GM21737 (cell line): ENCODE data around the gene SLC5A1.
"Not testable (repeated sequence)": the region's sequence is repeated elsewhere in the genome, so short reads cannot be mapped to it uniquely, and the experiment has no call there.

ENCODE experiments used
- ATAC-seq: cut with Tn5 transposase; IDR thresholded peaks from one replicate; pipeline ENCODE4 v1.9.1; 2021; ENCODE audit warnings: mild to moderate bottlenecking, moderate library complexity; ENCODE audit not compliant: unreplicated experiment

SLC5A1 gene

DNA sequence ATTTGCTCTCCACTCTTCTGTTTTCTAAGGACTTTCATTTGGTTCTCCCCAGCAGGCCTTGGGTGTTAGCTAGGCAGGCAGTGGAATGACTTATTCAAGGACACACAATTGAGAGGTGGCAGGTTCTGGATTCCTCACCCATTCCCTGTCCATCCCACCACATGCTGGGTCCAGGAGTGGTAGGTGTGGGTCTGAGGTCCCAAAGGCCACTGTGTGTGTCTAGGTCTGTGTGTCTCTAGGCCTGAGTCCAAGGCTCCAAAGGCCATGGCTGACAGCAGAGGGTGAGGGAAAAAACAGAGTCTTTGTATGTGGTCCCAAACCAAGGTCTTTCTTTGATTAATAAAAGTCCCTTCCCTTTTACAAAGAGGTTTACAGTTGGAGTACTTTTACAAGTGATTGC lies 40.8 kb downstream of the SLC5A1 start:
- ATAC-seq = no peak

DNA sequence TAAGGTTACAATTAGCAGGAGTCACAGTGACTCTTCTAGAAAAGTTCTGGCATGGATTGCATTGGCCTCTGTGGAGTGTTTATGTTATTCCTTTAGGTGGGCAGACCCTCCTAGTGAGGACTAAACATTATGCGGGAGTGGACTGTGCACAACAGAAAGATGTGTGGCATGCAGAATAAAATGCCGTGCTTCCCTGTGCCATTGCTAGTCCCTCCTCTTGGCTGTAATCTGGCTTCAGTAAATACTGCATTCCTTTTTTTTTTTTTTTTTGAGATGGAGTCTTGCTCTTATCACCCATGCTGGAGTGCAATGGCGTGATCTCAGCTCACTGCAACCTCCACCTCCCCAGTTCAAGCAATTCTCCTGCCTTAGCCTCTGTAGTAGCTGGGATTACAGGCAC lies 45.0 kb downstream of the SLC5A1 start:
- no peak for ATAC-seq

DNA sequence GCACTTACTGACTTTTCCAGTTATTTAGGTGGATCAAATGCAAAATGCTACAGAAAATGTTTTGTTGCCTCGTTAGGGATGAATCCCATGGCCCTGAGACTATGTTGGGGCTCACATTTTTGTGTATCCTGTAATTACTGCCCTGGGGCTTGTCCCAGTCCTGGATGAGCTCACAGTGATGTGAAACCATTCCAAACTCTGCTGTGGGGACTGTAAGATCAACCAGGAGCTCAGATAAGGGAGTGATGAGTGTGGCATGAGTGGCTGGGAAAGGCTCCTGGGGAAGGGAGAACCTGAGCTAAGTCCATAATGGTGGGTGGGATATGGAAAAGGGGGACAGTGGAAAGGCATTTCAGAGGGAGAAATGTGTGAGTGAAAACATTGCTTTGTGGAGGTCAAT lies 54.0 kb downstream of the SLC5A1 start:
- no peak for ATAC-seq

DNA sequence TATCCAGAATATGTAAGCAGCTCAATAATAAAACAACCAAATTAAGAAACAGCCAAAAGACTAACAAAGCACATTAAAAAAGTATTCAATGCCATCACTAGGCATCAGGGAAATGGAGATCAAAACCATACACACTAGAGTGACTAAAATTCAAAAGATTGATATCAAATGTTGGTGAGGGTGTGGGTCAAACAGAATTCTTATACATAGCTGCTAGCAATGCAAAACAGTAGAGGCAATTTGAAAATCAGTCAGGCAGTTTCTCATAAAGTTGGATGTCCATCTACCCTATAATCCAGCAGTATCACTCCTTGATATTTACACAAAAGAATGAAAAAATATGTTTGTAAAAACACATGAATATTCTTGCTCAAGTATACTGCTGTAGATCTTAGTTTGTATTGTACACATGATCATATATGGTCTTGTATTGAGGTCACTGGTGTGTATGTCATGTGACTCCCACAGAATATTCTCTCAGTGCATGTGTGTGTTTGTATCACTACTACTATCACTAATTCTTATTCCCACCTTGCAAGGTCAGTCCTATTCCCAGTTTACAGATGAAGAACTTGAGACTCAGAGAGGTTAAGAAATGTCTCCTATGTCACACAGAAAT lies 54.9 kb downstream of the SLC5A1 start:
- no peak for ATAC-seq

DNA sequence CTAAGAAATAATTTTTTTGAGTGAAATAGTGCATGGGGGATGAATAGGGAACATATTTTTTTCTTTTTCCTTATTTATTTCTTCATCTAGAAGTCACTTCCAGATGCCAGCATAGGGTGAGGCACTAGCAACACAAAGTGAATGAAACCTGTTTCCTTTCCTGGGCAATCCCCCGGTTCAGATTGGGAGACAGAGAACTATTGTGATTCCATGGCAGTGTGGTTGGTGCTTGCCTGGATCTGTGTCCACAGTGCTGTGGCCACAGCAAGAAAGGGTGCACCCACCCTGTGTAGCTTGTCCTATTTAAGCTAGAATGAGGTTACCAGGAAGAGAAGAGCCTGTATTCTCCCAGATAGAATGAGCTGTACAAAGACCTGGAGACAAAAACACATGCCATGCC lies 57.6 kb downstream of the SLC5A1 start:
- ATAC-seq = no peak

DNA sequence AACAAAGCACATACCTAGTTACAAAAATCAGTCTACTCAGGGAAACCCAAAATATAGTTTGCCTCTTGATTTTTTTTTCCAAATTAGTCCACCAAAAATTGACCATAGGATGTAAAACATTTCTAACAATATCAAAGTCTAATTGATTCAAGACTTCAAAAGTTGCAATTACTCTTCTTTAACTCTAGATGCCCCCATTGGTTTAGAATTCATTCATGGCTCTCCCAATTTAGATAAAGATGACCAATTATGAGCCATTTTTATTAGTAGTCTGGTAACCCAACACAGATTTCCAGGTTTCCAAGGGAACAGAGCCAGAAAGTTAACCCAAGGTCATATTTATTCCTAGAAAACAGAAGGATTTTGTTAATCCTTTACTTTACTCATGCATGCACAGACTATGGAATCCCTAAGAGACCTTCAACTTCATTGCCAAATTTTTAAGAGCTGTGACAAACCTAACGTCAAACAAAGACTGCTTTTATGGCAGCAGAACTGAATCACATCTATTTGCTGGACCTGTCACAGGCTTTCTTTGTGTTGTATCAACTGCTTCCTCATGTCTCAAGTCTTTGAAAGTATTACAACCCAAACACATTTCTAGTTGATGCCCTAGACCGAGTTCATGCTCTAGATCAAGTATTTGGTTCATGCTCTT lies 60.7 kb downstream of the SLC5A1 start:
- no peak for ATAC-seq

DNA sequence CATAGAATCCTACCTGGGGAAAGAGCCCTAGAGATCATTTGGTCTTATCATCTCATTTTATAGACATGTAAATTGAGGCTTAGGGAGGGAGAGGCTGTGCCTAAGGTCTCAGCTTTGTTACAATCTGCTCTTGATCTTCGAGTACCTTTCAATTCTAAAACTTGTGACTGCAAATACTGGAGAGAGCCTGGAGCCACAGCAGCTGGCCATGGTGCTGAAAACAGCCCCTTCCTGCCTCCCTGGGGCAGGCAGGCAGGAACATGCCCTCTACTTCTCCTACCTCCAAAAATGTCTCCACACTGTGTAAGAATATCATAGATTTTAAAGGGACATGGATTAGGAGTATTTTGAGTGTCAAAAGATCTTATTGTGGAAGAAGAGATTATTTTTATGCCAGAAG lies 63.9 kb downstream of the SLC5A1 start:
- no peak for ATAC-seq

DNA sequence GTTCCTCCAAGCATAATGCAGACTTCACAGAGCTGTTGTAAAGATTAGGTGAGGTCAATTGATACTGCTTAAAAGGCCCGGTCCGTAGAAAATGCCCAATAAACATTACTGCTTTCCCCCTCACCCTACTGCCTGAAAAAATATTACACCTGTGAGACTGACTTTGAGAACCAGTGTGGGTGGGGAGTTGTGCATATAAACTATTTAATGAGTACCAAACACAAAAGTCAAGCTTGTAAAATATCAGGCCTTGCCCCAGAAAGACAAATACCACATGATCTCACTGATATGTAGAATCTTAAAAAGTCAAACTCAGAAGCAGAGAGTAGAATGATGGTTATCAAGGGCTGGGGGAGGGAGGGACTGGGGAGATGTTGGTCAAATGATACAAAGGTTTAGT lies 69.3 kb downstream of the SLC5A1 start:
- no peak for ATAC-seq

DNA sequence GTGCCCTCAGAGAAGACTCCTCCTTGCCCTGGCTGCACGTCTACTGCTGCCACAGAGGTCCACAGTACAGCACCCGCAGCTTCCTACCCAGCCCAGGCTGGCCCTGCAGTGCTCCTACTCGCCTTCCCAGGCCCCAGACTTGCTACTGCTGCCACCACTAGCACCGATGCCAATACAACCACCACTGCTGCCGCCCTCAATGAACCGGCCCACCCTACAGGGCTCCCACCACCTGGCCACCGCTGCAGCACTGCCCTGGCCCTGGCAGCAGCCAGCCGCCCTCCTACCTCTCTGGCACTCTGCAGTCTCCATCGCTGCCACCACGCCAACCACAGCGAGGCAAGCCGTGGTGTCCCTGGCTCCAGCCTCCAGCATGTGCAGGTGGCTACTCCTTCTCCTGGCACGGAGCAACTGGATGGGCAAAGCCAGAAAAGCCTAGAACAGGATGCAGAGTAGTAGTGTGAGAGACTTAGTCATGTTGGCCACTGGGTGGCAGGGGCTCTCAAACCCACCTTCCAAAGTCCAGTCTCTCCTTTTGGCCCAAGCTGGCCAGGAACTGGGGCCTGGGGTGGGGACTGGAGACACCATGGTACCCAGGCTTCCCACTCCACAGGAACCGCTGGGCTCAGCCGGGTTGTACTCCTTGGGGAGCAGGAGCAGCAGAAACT lies 76.6 kb downstream of the SLC5A1 start:
- no peak for ATAC-seq

DNA sequence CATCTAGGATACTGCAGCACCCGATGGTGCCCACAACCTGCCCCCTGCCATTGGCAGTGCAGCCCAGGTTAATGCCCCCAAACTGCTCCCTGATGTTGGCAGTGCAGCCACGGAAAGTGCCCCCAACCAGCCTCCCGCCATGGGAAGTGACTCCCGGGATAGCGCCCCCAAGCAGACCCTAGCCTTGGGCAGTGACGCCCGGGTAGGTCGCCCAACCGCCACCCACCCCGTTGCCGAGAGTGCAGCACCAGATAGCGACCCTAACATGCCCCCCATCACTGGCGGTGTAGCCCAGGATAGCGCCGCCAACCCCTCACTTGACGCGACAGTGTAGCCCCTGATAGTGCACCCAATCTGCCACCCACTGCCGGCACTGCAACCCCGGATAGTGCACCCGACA lies 77.5 kb downstream of the SLC5A1 start:
- ATAC-seq = no peak

DNA sequence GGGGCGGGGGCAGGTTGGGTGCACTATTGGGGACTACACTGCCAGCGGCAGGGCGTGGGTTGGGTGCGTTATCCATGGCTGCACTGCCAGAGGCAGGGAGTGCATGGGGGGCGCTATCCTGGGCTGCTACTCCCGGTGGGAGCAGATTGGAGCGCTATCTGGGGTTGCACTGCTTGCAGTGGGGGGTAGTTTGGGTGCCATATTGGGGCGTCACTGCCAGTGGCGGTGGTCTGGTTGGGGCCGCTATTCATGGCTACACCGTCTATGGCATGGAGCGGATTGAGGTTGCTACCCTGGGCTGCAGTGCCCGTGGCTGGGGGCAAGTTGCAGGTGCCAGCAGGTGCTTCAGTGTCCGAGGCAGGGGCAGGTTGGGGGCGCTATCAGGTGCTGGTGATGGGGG lies 79.8 kb downstream of the SLC5A1 start:
- no peak for ATAC-seq

DNA sequence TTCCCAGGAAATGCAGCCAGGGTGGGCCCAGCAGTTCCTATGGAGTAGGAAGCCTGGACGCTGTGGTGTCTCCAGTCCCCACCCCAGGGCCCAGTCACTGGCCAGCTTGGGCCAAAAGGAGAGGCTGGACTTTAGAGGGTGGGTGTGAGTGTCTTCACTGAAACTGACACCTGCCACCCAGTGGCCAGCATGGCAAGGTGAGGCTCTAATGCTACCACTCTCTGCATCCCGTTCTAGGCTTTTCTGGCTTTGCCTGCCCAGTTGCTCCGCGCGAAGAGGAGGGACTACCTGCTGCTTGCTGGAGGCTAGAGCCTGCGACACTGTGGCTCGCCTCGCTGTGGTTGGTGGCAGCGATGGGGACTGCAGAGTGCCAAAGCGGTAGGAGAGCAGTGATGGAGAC lies 80.6 kb downstream of the SLC5A1 start:
- no peak for ATAC-seq

DNA sequence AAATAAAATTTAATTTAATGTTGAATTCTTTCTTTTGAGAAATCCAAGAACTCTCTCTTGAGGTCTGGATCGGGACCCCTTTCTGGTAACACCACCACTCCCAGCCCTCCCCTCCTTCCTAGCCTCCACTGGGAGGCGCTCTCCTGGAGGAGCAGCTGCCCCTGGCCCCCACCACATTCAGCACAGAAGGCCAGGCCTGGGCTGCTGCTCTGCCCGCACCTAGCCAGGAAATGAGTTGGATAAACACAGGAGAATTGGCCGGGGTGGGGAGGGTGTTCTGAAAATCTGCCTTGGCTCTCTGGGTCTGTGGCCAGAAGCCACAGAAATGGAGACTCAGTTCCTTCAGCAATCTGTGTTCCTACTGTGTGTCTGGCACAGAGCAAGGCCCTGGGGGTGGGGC lies 84.8 kb downstream of the SLC5A1 start:
- no peak for ATAC-seq

DNA sequence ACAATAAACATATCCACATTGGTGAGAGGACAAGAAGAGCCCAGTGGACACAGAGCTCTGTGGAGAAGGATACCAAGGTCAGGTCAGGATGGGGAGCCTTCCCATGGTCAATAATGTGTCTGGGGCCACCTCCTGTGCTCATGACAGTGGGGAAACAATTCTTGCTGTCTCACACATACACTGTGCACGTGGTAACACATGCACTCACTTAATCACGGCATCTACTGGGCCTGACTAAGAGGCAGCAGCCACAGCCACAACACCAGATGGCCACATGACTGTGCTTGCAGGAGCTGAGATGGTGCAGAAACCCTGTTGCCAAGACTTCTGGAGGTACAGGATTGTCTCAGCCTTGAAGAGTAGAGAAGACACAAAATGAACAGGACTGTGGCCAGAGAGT lies 87.4 kb downstream of the SLC5A1 start:
- ATAC-seq = no peak

DNA sequence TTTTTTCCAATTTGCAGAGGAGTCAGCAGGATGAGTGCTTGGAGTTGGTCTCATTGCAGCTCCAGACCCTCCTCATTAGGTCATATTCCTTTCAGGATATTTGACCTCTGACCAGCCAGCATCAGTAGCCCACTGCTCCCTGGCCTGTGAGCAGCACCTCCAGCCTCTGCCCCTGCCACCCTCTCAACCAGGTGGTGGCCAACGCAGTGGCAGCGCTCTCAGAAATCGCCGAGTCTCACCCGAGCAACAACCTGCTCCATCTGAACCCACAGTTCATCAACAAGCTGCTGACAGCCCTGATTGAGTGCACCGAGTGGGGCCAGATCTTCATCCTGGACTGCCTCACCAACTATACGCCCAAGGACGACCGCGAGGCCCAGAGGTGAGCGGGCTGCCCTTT lies 89.1 kb downstream of the SLC5A1 start:
- ATAC-seq = no peak

DNA sequence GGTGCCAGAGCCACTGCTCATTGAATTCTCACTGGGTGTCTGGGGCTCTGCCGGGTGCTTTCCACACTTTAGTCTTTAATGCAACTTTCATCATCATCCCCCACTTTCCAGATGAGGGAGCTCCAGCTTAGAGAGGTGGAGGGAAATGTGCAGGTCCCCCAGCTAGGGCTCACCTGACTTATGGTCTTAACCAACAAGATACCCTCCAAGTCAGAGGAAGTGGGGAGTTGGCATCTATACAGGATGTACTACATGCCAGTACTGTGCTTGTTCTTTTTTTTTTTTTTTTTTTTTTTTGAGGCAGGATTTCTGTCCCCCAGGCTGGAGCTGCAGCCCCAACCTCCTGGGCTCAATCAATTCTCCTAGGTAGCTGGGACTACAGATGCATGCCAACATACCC lies 89.7 kb downstream of the SLC5A1 start:
- no peak for ATAC-seq

DNA sequence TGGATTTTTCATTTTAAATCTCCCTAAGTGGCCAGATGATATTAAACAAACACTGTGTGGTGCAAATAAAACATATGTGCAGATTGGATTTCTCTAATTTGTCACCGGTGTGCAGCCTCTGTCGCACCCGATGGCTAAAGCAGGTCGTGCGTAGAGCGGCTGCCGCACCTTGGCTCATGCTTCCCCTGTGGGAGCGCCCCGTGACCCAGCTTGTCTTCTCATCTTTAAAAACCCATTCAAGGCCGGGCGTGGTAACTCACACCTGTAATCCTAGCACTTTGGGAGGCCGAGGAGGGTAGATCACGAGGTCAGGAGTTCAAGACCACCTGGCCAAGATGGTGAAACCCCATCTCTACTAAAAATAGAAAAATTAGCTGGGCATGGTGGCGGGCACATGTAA lies 91.7 kb downstream of the SLC5A1 start:
- not testable (repeated sequence) for ATAC-seq

DNA sequence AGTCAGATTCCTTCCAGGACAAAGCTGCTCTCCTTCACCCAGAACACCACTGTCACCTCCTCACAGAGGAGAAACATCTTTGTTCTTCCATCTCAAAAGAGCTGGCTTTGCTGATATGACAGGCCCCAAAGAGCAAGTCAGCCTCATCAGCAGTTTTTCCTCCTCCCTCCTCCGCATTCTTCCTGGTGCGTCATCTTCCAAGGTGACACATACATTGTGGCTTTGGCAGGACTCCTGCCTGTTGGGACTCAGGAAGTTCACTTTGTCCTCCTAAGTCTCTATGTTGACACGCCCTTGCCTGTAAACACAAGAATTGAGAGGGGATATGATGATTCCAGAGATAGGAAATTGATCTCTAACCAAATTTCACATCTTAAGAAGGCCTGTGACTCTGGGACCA lies 92.9 kb downstream of the SLC5A1 start:
- ATAC-seq = not testable (repeated sequence)

DNA sequence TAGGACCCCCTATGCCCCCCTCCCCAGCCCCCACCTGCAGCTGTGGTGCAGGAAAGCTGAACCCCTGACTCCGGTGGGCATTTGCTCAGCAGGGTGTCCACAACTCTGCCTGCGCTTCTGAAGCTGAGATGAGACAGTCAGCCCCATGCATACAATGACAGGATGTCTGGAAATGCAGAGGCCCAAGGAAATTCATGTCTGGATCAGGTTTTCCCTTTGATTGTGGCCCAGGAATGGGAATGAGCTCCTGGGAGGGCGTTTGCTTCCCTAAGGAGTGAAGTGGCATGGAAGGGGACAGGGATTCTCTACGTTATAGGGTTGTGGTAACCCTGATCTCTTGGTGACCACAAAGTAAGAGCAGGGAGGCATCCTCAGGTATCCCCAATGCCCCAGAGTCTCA lies 93.8 kb downstream of the SLC5A1 start:
- not testable (repeated sequence) for ATAC-seq

DNA sequence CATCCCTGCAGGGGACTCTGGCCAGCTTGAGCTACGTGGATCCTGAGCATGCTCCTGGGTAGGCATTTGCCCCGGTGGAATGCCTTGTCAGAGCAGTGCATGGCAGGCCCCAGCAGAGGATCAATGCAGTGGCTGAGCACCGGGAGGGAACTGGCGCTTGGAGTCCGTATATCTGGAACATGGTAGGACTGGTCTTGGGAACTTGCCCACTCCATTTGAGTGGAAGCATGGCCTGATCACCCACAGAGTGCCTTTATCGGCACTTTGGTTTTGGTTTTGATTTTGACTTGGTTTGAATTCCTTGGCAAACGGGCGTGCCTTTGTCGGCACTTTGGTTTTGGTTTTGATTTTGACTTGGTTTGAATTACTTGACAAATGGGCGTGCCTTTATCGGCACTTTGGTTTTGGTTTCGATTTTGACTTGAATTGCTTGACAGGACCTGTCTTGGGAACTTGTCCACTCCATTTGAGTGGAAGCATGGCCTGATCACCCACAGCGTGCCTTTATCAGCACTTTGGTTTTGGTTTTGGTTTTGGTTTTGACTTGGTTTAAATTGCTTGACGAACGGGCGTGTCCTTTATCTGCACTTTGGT lies 94.8 kb downstream of the SLC5A1 start:
- ATAC-seq = not testable (repeated sequence)

DNA sequence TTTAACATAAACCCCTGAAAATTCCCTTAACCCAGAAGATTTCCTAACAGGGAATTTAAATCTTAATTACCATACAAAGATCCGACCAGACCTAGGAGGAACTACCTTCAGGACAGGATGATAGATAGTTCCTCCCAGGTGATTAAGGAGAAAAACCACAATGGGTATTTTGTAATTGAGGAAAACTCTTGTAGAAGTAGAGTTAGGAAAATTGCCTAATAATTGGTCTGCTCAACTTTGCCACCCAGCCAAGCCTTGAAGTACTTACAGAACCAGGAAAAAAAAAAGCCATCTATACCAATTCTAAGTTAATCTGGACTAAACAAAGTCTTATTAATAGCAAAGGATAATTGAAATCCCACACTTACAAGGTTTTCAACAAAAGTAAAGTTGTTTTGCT lies 95.5 kb downstream of the SLC5A1 start:
- not testable (repeated sequence) for ATAC-seq

DNA sequence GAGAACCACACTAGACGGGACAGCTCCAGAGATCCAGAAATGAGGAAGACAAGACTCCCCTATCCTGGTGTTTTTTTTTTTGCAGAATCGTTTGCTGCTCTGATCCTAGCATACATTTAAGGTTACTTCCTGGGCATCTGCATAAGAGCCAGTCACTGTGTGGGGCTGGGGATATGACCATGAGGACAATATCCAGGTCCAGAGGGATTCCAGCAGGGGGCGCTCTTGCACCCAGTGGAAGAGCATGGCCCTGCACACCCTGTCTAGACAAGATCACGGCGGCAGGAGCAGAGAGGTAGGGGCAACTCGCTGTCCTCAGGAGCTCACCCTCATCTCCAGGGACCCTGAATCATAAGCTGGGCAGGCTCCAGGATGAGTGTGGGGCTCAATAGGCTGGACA lies 97.6 kb downstream of the SLC5A1 start:
- ATAC-seq = not testable (repeated sequence)
